OCI-LY3 (cell line): ENCODE measurements around the gene WSCD2.

Experiments
- H2AFZ ChIP-seq: fragments of 200-600, 300-600 bp; shearing (Covaris generic); 2 replicates; pipeline ENCODE4 v1.6.0; 2014; ENCODE audit warnings: antibody characterized with exemption, low read depth, low read length
- H3K27ac ChIP-seq: fragments of 200-600, 300-600 bp; sonication (generic); 2 replicates; pipeline ENCODE4 v1.5.1; 2014; ENCODE audit warnings: mild to moderate bottlenecking, low read length, moderate library complexity, mixed read lengths
- H3K27me3 ChIP-seq: fragments of 200-600, 300-600 bp; sonication (generic); 2 replicates; pipeline ENCODE4 v1.6.1; 2014; ENCODE audit warnings: low read depth, low read length, mixed read lengths
- H3K36me3 ChIP-seq: fragments of 200-600, 300-600 bp; sonication (generic); replicated peaks from 2 replicates; pipeline ENCODE3; 2014; ENCODE audit warnings: low read depth, low read length, mixed read lengths
- H3K4me1 ChIP-seq: fragments of 300-600, 200-600 bp; sonication (generic); 2 replicates; pipeline ENCODE4 v1.6.1; 2014; ENCODE audit warnings: low read length, mixed read lengths
- H3K4me2 ChIP-seq: fragments of 200-600, 300-600 bp; sonication (generic); 2 replicates; pipeline ENCODE4 v1.6.1; 2014; ENCODE audit warnings: low read length, mixed read lengths
- H3K4me3 ChIP-seq: fragments of 300-600, 200-600 bp; sonication (generic); 2 replicates; pipeline ENCODE4 v1.5.1; 2014; ENCODE audit warnings: antibody characterized with exemption, mild to moderate bottlenecking, low read length, moderate library complexity
- H3K79me2 ChIP-seq: fragments of 300-600, 200-600 bp; shearing (Covaris generic); 2 replicates; pipeline ENCODE4 v1.6.1; 2014; ENCODE audit warnings: mild to moderate bottlenecking, low read length, mixed read lengths
- H3K9ac ChIP-seq: fragments of 300-600, 200-600 bp; shearing (Covaris generic); 2 replicates; pipeline ENCODE4 v1.6.0; 2014; ENCODE audit warnings: mild to moderate bottlenecking, low read length, moderate library complexity
- H3K9me3 ChIP-seq: fragments of 200-600, 300-600 bp; shearing (Covaris generic); 2 replicates; pipeline ENCODE4 v1.6.1; 2014; ENCODE audit warnings: low read length, mixed read lengths; ENCODE audit not compliant: insufficient read depth
- H4K20me1 ChIP-seq: fragments of 200-600, 300-600 bp; sonication (generic); 2 replicates; pipeline ENCODE4 v1.6.1; 2016; ENCODE audit warnings: low read length, mixed read lengths; ENCODE audit not compliant: insufficient read depth
- EZH2phosphoT487 ChIP-seq: fragments of 200-600 bp; shearing (Covaris generic); IDR thresholded peaks from 2 replicates; pipeline ENCODE4 v1.6.1; 2018; ENCODE audit warnings: antibody characterized with exemption, mixed run types, low read depth
- TF ChIP-seq, protein P1 (sequence below): fragments of 200-600, 300-600 bp; sonication (generic); IDR thresholded peaks from 2 replicates; pipeline ENCODE4 v1.5.1; 2014; ENCODE audit warnings: antibody characterized with exemption, low read length, low read depth

WSCD2 gene

GRCh38 chr12:108119974-108120862 lies 8.9 kb upstream of the WSCD2 start:
- Histone ChIP-seq H3K79me2 (no peaks in the 10 kb centered on the region), H3K27ac (peak overlapping the region; percentile 95), H3K9ac (peak overlapping the region; percentile 33; the same call in 1 of the 2 replicates), H3K27me3 (peaks cover 4% of the 10 kb centered on the region; the same call in 1 of the 2 replicates), H3K4me1 (peaks cover 55% of the 10 kb centered on the region), H3K9me3 (no peaks in the 10 kb centered on the region), H3K4me2 (peak overlapping the region; percentile 92), H2AFZ (no peak overlapping the region), H4K20me1 (no peaks in the 10 kb centered on the region), H3K4me3 (peak overlapping the region; percentile 66; the same call in 1 of the 2 replicates), H3K36me3 (no peaks in the 10 kb centered on the region)
- TF ChIP-seq EZH2phosphoT487, result no peak
- TF ChIP-seq, protein P1, sequence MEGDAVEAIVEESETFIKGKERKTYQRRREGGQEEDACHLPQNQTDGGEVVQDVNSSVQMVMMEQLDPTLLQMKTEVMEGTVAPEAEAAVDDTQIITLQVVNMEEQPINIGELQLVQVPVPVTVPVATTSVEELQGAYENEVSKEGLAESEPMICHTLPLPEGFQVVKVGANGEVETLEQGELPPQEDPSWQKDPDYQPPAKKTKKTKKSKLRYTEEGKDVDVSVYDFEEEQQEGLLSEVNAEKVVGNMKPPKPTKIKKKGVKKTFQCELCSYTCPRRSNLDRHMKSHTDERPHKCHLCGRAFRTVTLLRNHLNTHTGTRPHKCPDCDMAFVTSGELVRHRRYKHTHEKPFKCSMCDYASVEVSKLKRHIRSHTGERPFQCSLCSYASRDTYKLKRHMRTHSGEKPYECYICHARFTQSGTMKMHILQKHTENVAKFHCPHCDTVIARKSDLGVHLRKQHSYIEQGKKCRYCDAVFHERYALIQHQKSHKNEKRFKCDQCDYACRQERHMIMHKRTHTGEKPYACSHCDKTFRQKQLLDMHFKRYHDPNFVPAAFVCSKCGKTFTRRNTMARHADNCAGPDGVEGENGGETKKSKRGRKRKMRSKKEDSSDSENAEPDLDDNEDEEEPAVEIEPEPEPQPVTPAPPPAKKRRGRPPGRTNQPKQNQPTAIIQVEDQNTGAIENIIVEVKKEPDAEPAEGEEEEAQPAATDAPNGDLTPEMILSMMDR, result no peak

DNA sequence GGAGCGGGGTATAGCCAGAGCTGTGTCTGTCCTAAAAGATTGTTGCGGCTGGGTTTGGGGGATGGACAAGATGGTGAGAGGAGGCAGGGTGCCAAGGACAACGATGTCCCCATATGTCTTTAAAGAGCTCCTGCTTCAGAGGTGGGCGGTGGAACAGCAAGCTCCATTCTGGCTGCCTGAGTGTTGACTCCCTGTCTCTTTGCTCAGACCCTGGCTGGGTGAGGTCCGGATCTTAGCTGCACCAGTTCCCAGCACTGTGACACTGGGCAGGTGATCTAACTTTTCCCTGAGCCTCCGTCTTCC lies 8.3 kb upstream of the WSCD2 start:
- Histone ChIP-seq H3K4me3 (no peak overlapping the region), H3K36me3 (no peaks in the 10 kb centered on the region), H2AFZ (no peak overlapping the region), H3K27me3 (peaks cover 5% of the 10 kb centered on the region; the same call in 1 of the 2 replicates), H4K20me1 (no peaks in the 10 kb centered on the region), H3K79me2 (no peaks in the 10 kb centered on the region), H3K4me1 (peaks cover 49% of the 10 kb centered on the region), H3K9ac (no peak overlapping the region), H3K27ac (no peak overlapping the region), H3K9me3 (no peaks in the 10 kb centered on the region), H3K4me2 (no peak overlapping the region)
- TF ChIP-seq EZH2phosphoT487, result no peak
- TF ChIP-seq, protein P1, result no peak

- Histone ChIP-seq H3K9ac (no peak overlapping the region), H3K4me3 (no peak overlapping the region), H4K20me1 (no peaks in the 10 kb centered on the region), H3K4me1 (peaks cover 44% of the 10 kb centered on the region), H2AFZ (no peak overlapping the region), H3K4me2 (no peak overlapping the region), H3K9me3 (no peaks in the 10 kb centered on the region), H3K27me3 (peaks cover 5% of the 10 kb centered on the region; the same call in 1 of the 2 replicates), H3K79me2 (no peaks in the 10 kb centered on the region), H3K27ac (no peak overlapping the region), H3K36me3 (no peaks in the 10 kb centered on the region)
- TF ChIP-seq, protein P1, result no peak
- no peak for TF ChIP-seq EZH2phosphoT487
These were observed 7.8 kb upstream of the WSCD2 start for GRCh38 chr12:108121320-108121719.

- H3K4me2 ChIP-seq, result no peak overlapping the region
- no peak overlapping the region for H2AFZ ChIP-seq
- H3K4me3 ChIP-seq, result no peak overlapping the region
- no peak overlapping the region for H3K9ac ChIP-seq
- TF ChIP-seq, protein P1, result no peak
- TF ChIP-seq EZH2phosphoT487, result no peak
- no peak overlapping the region for H3K27ac ChIP-seq
- no peaks in the 10 kb centered on the region for H3K36me3 ChIP-seq
- H3K79me2 ChIP-seq, result no peaks in the 10 kb centered on the region
- H4K20me1 ChIP-seq, result no peaks in the 10 kb centered on the region
- H3K9me3 ChIP-seq, result no peaks in the 10 kb centered on the region
- H3K4me1 ChIP-seq, result peaks cover 38% of the 10 kb centered on the region
- peaks cover 10% of the 10 kb centered on the region; the same call in 1 of the 2 replicates for H3K27me3 ChIP-seq
These were observed 7.2 kb upstream of the WSCD2 start for GRCh38 chr12:108121728-108122471.
